Measurements from ENCODE around the gene CCDC83. TPM values are rescaled to one million over a fixed set of nuclear protein-coding genes. Genes with fewer than 3 reads are reported as not detected.
A peak's percentile ranks its signal among the peaks of the same experiment; 100 is the strongest.
"Not testable (repeated sequence)": the region's sequence is repeated elsewhere in the genome, so short reads cannot be mapped to it uniquely, and the experiment has no call there.

Gene CCDC83
- total RNA-seq, 2 donors from 2014 or later, result not detected

GRCh38 chr11:85828640-85828978 is 26.6 kb upstream of the CCDC83 start:
- intact Hi-C loops (cut with DNase I), result no loop called here
- DNase-seq (ENCODE audit: low spot score), result no peak

- intact Hi-C loops (cut with DNase I), result no loop called here
Observed at GRCh38 chr11:85829172-85829571, 26.0 kb upstream of the CCDC83 start.

GRCh38 chr11:85831050-85831449 is 24.1 kb upstream of the CCDC83 start:
- no peak for DNase-seq (ENCODE audit: low spot score)
- intact Hi-C loops (cut with DNase I), result no loop called here

More at GRCh38 chr11:85829172-85829571, 26.0 kb upstream of the CCDC83 start:
- DNase-seq (ENCODE audit: low spot score), result no peak

- intact Hi-C loops (cut with DNase I), result no loop called here
- no peak for DNase-seq (ENCODE audit: low spot score)
Observed at GRCh38 chr11:85835263-85835662, 19.9 kb upstream of the CCDC83 start.

- intact Hi-C loops (cut with DNase I), result no loop called here
- DNase-seq (ENCODE audit: low spot score), result no peak
Observed at GRCh38 chr11:85835729-85836128, 19.5 kb upstream of the CCDC83 start.

- intact Hi-C loops (cut with DNase I); DNase-seq (ENCODE audit: low spot score): not testable (repeated sequence)
Observed at GRCh38 chr11:85840932-85841331, 14.3 kb upstream of the CCDC83 start.

- no peak for DNase-seq (ENCODE audit: low spot score)
Observed at GRCh38 chr11:85843929-85844328, 11.3 kb upstream of the CCDC83 start.

GRCh38 chr11:85844439-85845123 is 10.6 kb upstream of the CCDC83 start:
- intact Hi-C loops (cut with DNase I), result no loop called here
- DNase-seq (ENCODE audit: low spot score), result no peak

More at GRCh38 chr11:85843929-85844328, 11.3 kb upstream of the CCDC83 start:
- intact Hi-C loops (cut with DNase I), result no loop called here

GRCh38 chr11:85845124-85845631 is 10.0 kb upstream of the CCDC83 start:
- intact Hi-C loops (cut with DNase I), result no loop called here
- no peak for DNase-seq (ENCODE audit: low spot score)

GRCh38 chr11:85847436-85847835 is 7.7 kb upstream of the CCDC83 start:
- DNase-seq (ENCODE audit: low spot score), result no peak
- intact Hi-C loops (cut with DNase I), result no loop called here

GRCh38 chr11:85848006-85848405 is 7.2 kb upstream of the CCDC83 start:
- DNase-seq (ENCODE audit: low spot score), result no peak
- intact Hi-C loops (cut with DNase I), result no loop called here

- no peak for DNase-seq (ENCODE audit: low spot score)
- intact Hi-C loops (cut with DNase I), result no loop called here
Observed at GRCh38 chr11:85848556-85848955, 6.6 kb upstream of the CCDC83 start.

GRCh38 chr11:85852754-85853153 is 2.4 kb upstream of the CCDC83 start:
- DNase-seq (ENCODE audit: low spot score), result peak; percentile 82
- intact Hi-C loops (cut with DNase I), result loop anchor here (5.0 to 10.0 kb wide), 2 partner anchors 355 to 362 kb away; no protein-coding TSS in a partner anchor

GRCh38 chr11:85853541-85853940 is 1.6 kb upstream of the CCDC83 start:
- intact Hi-C loops (cut with DNase I), result loop anchor here (5.0 to 10.0 kb wide), 2 partner anchors 354 to 361 kb away; no protein-coding TSS in a partner anchor
- not testable (repeated sequence) for DNase-seq (ENCODE audit: low spot score)

GRCh38 chr11:85854212-85854556 is 999 bp upstream of the CCDC83 start:
- intact Hi-C loops (cut with DNase I), result loop anchor here (5.0 to 10.0 kb wide), 2 partner anchors 353 to 361 kb away; no protein-coding TSS in a partner anchor
- DNase-seq (ENCODE audit: low spot score), result no peak

GRCh38 chr11:85854557-85855340 is 434 bp upstream of the CCDC83 start:
- intact Hi-C loops (cut with DNase I), result loop anchor here (5.0 to 10.0 kb wide), 2 partner anchors 353 to 360 kb away; no protein-coding TSS in a partner anchor
- DNase-seq (ENCODE audit: low spot score), result peak; percentile 98

- DNase-seq (ENCODE audit: low spot score), result no peak
- intact Hi-C loops (cut with DNase I), result loop anchor here in 1 of 2 donors (10.0 kb wide), 1 partner anchor 358 kb away; no protein-coding TSS in a partner anchor
Observed at GRCh38 chr11:85857098-85857497, 1.9 kb downstream of the CCDC83 start.

- not testable (repeated sequence) for DNase-seq (ENCODE audit: low spot score)
Observed at GRCh38 chr11:85859541-85859940, 4.4 kb downstream of the CCDC83 start.

GRCh38 chr11:85863855-85864254 is 8.7 kb downstream of the CCDC83 start:
- DNase-seq (ENCODE audit: low spot score), result no peak
- intact Hi-C loops (cut with DNase I), result loop anchor here in 1 of 2 donors (5.0 kb wide), 1 partner anchor 1428 kb away; no protein-coding TSS in a partner anchor

More at GRCh38 chr11:85859541-85859940, 4.4 kb downstream of the CCDC83 start:
- intact Hi-C loops (cut with DNase I), result loop anchor here in 1 of 2 donors (10.0 kb wide), 1 partner anchor 355 kb away; no protein-coding TSS in a partner anchor
